Pericardium fibroblast (primary cell): ENCODE data around the gene NMU. TPM values are rescaled to one million over a fixed set of nuclear protein-coding genes. Genes with fewer than 3 reads are reported as not detected.

Source experiments
- total RNA-seq: library from RNA; depleted of rRNA; stranded (reverse); fragments of >200 nt; gene quantifications from 2 replicates; pipeline ENCODE4 v1.2.3, GENCODE V29; 2015

The NMU gene, protein sequence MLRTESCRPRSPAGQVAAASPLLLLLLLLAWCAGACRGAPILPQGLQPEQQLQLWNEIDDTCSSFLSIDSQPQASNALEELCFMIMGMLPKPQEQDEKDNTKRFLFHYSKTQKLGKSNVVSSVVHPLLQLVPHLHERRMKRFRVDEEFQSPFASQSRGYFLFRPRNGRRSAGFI
- total RNA-seq, result not detected in 2 replicates

DNA sequence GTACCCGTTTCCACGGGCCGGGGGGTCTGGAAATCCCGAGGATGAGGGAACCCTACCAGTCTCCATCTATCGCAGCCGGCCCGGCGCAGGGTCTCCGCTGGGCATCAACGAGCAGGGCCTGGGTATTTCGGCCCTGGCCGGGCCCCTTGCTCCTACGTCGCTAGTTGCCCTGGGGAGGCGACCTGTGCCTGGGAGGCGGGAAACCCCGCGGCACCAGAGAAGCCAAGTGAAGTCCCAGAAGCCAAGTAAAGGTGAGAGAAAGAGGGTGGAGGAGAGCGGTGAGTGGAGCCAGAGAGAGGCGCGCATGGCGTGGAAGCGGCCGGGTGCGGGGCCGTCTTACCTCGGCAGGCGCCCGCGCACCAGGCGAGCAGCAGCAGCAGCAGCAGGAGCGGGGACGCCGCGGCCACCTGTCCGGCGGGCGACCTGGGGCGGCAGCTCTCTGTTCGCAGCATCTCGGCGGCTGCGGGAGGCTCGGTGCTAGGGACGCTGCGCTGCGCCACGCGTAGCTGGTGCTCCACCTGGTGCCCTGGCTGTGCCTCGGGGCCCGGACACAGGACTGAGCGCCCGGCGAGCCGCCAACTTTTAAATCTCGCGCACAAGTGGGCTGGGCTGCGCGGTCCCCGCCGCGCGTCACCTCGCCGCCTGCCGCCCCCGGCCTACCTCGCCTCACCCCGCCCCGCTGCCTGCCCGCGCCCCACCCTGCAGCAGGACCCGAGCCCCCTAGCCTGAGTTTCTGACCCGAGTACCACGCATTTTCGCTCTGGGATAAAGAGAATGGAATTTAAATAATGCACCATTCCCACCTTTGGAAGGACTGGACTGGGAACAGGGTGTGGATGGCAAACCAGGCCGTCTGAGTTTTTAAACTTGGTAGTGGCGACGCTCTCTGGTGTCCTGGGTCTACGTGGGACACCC, at the start of gene NMU:
TSS of gene NMU (minus strand) at position 558 of the 915 bp plus-strand sequence. CDS start at position 452, 106 bp downstream.

DNA sequence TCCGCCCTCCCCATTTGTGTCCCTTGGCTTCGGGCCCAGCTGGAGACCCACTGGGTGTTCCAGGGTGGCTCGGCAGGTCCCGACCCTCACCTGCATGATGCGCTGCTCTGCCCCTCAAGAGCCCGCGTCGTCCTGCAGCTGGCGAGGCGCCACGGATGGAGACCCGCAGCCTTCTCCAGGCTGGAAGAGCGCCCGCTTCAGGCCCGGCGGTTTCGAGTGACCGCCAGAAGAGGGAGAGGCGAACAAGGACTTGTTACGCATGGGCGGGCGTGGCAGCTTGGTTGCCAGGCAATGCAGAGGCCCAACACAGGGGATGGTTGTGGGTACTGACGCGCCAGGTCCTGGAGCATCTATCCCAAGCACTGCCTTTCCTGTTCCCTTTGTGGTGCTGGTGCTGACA, 44.1 kb downstream of the NMU start, which contains the start of gene PDCL2:
TSS of gene PDCL2 (minus strand) at position 232 of the 400 bp plus-strand sequence. CDS start at position 96, 136 bp downstream.

DNA sequence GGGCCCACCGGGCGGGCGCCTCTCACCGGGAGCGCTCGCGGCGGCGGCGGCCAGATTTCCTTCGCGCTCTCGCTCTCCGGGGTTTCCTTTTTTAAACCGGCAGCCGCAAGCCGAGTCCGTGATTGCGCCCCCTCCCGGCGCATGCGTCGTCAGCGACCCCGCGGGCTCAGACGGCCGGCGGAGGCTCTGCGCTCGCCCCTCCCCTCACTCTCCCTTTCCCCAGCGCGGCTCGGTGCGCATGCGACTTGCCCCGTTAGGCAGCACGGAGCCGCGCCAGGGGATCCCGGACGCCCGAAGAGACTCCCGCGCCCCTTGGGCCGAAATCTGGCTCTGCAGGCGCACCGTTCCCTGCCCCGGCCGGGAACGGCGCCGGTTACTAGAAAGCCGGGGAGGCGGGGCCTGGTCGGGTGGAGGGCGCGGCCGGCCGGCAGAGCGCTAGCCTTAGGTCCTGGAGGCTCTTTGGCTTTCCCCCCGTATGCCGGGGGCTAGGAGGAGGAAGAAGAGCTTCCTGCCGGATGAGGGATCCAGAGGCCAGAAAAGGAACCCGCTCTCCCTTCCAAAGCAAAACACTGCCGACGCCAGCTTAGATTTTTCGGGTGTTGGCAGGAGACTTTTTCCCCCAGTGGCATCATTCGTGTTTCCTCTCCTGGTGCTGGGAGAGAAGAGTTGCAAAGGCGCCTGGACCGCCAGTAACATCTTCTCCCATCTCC, 89.2 kb downstream of the NMU start, which contains the start of gene CLOCK:
TSS of gene CLOCK (minus strand) at position 154 of the 710 bp plus-strand sequence. CDS start 64,124 bp downstream, outside the sequence.

Other genes with a start within 250 kb of the NMU start
- 135 and 175 TPM in 2 replicates for gene TMEM165, start 240.3 kb downstream of the NMU start, total RNA-seq
- 8.9 and 12.5 TPM in 2 replicates for gene CLOCK, start 89.4 kb downstream of the NMU start, total RNA-seq
- not detected in 2 replicates for gene PDCL2, start 44.1 kb downstream of the NMU start, total RNA-seq
- gene EXOC1L, start 183.5 kb upstream of the NMU start, total RNA-seq, result not detected in 2 replicates
- gene EXOC1, start 217.3 kb upstream of the NMU start, total RNA-seq, result 28.4 and 29.3 TPM in 2 replicates